GM18873 (cell line): ENCODE results near the gene CD81.

ENCODE experiments used
- ATAC-seq: cut with Tn5 transposase; IDR thresholded peaks from one replicate; pipeline ENCODE4 v1.9.1; 2021; ENCODE audit warnings: mild to moderate bottlenecking, moderate library complexity, moderate number of reproducible peaks; ENCODE audit not compliant: unreplicated experiment, low FRiP score

CD81 gene

DNA sequence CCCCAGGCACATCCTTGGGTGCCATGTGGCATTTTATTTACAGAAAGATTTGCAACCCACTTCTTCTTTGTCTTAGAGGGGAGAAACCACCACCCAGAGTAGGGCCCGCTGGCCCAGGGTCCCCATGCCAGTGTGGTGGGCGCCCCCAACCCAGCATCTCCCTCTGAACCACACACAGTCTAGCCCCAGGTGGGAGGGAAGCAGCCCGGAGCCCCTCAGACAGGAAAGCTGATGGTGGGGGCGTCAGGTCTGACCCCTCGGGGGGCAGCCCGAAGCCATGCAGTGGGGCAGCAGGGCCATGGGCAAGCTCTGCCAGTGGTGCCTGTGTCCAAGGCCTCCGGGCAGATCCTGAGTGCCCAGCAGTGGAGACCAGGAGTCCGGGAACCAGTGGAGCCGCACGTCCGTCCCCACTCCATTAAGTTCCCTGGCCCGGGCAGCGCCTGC lies 55.5 kb downstream of the CD81 start:
- no peak for ATAC-seq

GRCh38 chr11:2433106-2433925 lies 56.2 kb downstream of the CD81 start:
- no peak for ATAC-seq

DNA sequence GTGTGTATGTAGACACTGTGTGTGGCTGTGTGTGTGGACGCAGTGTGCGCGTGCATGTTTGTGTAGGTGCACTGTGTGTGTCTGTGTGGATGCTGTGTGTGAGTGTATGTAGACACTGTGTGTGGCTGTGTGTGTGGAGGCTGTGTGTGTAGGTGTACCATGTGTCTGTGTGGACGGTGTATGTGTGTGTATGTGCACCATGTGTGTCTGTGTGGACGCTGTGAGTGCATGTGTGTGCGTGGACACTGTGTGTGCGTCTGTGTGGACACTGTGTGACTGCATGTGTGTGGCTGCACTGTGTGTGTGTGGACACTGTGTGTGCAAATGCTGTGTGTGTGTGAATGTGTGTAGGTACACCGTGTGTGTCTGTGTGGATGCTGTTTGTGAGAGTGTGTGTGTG lies 56.9 kb downstream of the CD81 start:
- ATAC-seq = no peak

DNA sequence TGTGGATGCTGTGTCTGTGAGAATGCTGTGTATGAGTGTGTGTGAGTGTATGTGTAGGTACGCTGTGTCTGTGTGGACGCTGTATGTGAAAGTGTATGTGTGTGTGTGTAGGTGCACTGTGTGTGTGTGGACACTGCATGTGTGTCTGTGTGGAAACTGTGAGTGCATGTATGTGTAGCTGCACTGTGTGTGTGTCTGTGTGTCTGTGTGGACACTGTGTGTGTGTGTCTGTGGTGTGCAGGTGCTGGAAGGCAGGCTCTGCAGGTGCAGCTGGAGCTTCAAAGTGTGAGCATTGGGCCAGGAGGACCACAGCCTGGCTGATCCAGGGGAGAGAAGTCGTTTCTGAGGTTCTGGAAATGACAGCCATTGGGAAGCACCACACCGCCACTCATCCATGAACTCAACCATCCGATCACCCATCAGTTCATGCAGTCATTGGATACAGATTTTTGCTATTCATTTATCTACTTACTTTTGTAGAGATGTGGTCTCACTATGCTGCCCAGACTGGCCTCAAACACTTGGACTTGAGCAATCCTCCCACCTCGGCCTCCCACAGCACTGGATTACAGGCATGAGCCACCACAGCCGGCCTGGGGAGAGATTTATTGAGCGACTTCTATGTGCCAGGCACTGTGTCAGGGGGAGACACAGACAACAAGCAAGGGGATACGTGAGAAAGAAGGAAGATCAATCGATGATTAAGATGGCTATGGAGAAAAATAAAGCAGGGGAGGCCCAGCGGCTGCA lies 57.6 kb downstream of the CD81 start:
- ATAC-seq = no peak

DNA sequence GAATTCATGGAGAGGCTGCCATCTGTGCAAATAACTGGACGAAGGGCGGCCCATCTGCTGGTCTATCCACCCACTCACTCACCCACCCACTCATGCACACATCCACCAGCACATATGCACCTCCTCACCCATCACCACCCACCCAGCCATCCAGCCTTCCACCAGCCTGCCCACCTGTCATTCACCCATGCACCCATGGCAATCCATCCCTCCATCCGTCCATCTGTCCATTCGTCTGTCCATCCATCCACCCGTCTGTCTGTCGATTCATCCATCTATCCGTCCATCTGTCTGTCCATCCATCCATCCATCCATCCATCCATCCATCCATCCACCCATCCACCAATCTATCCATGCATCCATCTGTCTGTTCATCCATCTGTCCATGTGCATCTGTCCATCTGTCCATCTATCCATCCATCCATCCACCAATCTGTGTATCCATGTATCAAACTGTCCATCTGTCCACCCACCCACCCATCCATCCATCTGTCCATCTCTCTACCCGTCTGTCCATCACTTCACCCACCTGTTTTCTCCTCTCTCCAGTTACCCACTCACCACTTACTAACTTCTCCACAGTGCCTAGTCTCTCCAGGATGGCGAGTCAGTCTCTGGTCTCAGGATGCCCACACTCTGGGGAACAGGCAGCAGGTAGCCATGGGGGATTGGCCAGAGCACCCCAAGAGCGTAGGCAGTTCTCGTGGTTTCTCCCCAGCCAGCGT lies 58.3 kb downstream of the CD81 start:
- ATAC-seq = no peak

GRCh38 chr11:2436013-2436520 lies 59.0 kb downstream of the CD81 start:
- no peak for ATAC-seq

DNA sequence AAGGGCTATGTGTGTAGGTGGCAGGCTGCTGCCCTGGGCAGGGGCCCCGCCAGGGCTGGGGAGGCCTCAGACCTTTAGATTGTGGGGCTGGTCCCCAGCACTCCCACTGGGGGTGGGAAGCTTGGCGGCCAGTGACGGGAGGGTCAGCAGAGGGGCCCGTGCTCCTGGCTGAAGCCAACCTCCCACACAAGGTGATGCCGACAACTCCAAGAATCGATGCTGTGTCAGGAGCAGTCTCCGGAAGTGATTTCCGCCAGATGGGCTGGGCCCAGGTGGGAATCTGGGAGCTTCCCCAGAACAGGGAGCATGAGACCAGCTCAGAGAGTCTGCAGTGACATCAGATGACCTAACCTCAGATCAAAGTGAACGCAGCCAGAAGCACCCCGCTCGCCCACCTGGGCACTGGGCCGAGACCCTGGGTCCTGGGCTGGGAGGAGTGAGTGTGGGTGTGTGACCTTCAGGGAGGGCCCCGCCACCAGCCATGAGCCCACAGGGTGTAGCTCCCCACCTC lies 59.5 kb downstream of the CD81 start:
- no peak for ATAC-seq

DNA sequence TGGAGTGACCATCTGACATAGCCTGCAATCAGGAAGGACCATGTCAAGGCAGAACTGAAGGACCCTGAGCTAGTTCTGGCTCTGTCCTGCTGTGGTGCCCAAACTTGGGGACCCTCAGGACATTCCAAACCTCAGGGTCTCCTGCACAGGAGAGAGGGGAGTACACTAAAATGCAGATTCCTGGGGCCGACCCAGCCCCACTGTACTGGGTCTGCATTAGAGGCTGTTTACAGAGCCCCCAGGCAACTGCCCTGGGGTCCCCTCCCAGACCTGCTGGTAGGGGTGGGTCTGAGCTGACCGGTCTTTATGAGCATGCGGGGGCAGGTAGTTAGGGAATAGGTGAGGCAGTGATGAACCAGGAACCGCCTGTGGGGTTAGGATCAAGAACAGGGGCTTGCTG lies 60.4 kb downstream of the CD81 start:
- no peak for ATAC-seq

GRCh38 chr11:2439820-2440219 lies 62.7 kb downstream of the CD81 start:
- no peak for ATAC-seq

- ATAC-seq = no peak
Measured at GRCh38 chr11:2440646-2441045, 63.5 kb downstream of the CD81 start.

DNA sequence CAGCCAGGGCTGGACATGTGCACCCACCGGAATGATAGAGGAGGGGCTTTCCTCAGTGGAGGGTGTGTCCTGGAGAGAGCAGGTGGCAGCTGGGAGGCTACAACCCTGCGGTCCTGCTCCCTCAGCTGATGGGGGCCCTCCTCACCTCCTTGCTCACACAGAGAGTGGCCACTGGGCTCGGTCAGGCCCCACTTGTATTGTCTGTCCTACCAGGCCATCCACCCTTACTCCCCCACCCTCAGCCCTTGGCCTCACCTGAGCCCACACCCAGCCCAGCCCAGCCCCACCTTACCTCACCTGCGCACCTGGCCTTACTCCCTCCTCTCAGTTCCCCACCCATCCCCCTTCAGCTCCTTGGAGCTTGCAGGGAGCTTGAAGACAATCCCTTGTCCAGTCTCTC lies 64.1 kb downstream of the CD81 start:
- ATAC-seq = no peak

GRCh38 chr11:2442589-2442988 lies 65.5 kb downstream of the CD81 start:
- ATAC-seq = no peak

- no peak for ATAC-seq
Measured at GRCh38 chr11:2443406-2443805, 66.3 kb downstream of the CD81 start.

- ATAC-seq = no peak
Measured at GRCh38 chr11:2443881-2444820, 67.0 kb downstream of the CD81 start, which contains the start of gene TRPM5. TSS of gene TRPM5 (minus strand) at chr11:2444514. CDS start at chr11:2423036, 21,478 bp downstream.

- ATAC-seq = no peak
Measured at GRCh38 chr11:2444821-2445745, 68.0 kb downstream of the CD81 start, which contains the start of gene KCNQ1. TSS of gene KCNQ1 (plus strand) at chr11:2445008. CDS start at chr11:2445099, 91 bp downstream.

DNA sequence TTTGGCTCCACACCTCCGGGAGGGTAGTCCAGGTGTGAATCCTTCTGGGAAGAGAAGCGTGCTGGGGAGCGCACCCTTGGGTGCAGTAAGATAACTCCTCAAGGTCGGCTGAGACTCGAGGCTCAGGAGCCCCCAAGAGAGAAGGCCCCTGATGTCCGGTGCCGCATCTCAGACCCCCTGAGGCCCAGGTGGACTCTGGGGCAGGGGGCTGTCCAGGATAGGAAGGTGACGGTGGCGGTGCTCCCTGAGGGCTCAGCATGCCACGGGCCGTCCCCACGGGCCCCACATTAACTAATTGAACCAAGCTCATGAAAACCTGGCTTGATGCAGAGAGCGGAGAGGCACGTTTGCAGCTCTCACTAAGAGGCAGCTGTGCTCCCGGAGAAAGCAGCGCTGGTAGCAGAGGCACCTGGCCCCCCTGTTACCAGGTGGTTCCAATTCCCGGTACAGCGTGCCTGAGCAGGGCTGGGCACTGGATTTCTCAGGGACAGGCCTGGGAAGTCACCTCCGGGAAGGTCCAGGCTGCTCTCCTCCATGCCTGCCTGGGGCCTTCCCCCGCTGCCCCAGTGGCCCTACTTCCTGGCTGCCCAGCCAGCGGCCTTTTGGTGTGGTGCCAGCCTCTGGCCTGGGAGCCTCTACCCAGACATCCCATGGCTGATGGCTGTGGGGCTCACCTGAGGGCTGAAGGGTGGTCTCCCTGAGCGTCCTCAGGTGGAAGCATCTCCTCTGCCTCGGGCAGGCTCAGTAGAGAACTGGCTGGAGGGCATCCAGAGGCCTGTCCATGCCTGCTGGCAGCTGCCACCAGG lies 68.8 kb downstream of the CD81 start:
- ATAC-seq = no peak

- ATAC-seq = no peak
Measured at GRCh38 chr11:2446590-2447252, 69.6 kb downstream of the CD81 start.
